ENCODE results near the gene ROR2. TPM values are rescaled to one million over a fixed set of nuclear protein-coding genes. Genes with fewer than 3 reads are reported as not detected.

ROR2 gene
- total and polyA plus RNA-seq, 5 donors from 2014 or later = 0.12 TPM; not detected in 4

DNA sequence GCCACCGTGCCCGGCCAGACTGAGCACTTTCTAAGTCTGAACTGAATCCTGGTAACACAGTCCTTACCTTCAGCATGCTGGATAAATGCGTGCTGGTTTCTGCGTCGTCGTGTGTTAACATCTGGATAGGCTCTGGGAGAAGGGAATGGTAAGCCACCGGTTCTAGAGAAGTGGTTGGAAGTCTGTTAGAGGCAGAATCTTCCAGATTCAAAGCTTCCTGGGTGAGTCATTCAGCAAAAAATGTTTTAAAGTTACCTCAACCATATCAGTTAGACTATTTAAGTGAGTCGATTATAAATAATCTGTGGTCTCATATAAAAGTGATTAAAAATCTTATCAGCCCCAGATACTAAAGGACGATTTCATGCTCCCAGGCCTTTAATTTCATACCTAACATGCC, 269.9 kb downstream of the ROR2 start:
- no peaks in the 10 kb centered on the region for H3K9me3 ChIP-seq (ENCODE audit: control insufficient read depth in 2 of 2, low read length in 2 of 2)
- no peak overlapping the region for H3K27ac Mint-ChIP-seq
- DNase-seq (no peak), ATAC-seq (ENCODE audit: low read depth in 2 of 2) (no peak)
- no peaks in the 10 kb centered on the region for H3K36me3 Mint-ChIP-seq
- H3K27ac ChIP-seq (ENCODE audit: insufficient read depth, low read length, poor library complexity, severe bottlenecking) = no peak overlapping the region
- H3K4me1 Mint-ChIP-seq = peaks cover 0 to 3% (median 0%) of the 10 kb centered on the region in 4 donors
- peaks cover 0 to 1% (median 0%) of the 10 kb centered on the region in 7 donors for H3K9me3 Mint-ChIP-seq
- H3K36me3 ChIP-seq (ENCODE audit: control insufficient read depth, insufficient read depth, low read length) = no peaks in the 10 kb centered on the region
- H3K27me3 Mint-ChIP-seq = peaks cover 20% of the 10 kb centered on the region
- no peaks in the 10 kb centered on the region for H3K27me3 ChIP-seq (ENCODE audit: control insufficient read depth, insufficient read depth, low read length)
- no peak overlapping the region for H3K4me3 ChIP-seq (ENCODE audit: low read depth, low read length)
- H3K4me1 ChIP-seq (ENCODE audit: control insufficient read depth, insufficient read depth, low read length, poor library complexity, severe bottlenecking) = peaks cover 6% of the 10 kb centered on the region
- no peak overlapping the region for H3K4me3 Mint-ChIP-seq

DNA sequence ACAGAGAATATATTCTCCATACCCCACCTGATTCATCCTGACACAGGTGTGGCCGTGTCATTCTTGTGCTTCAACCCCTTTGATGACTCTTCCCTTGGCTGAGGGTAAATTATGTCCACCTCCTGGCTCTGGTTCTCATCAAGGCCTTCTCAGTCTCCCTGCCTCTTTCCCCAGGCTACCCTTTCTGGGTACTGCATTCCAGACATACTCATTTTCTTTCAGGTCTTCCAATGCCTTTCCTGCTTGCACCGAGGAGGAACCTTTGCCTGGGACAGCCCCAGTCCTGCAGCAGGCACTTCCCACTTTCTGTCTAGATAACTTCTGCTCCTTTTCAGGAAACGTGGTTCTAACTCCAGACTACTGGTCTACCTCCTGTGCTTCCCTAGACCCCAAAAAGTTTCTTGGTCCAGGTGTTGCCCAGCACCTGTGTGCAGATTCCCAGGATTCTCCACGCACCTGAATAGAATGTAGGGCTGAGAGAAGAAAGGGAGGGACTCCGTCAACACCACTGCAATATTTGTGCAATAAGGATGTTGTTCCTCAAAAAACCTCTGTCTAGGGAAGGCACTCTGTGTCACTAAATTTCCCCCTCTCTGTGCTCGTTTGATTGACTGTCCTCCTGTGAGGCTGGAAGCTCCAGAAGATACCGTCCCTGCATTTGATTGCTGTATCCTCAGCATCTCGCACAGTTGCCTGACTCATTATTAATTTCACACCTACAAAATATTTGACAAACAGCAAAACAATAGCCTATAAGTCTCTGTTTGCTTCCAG, 271.0 kb downstream of the ROR2 start:
- Histone ChIP-seq H3K9me3 (ENCODE audit: control insufficient read depth in 2 of 2, low read length in 2 of 2) (no peaks in the 10 kb centered on the region), H3K4me1 (ENCODE audit: control insufficient read depth, insufficient read depth, low read length, poor library complexity, severe bottlenecking) (peaks cover 6% of the 10 kb centered on the region), H3K27ac (ENCODE audit: insufficient read depth, low read length, poor library complexity, severe bottlenecking) (no peak overlapping the region), H3K27me3 (ENCODE audit: control insufficient read depth, insufficient read depth, low read length) (no peaks in the 10 kb centered on the region), H3K4me3 (ENCODE audit: low read depth, low read length) (no peak overlapping the region), H3K36me3 (ENCODE audit: control insufficient read depth, insufficient read depth, low read length) (no peaks in the 10 kb centered on the region)
- peaks cover 0 to 1% (median 0%) of the 10 kb centered on the region in 7 donors for H3K9me3 Mint-ChIP-seq
- DNase-seq = no peak
- no peak overlapping the region for H3K27ac Mint-ChIP-seq
- no peak overlapping the region for H3K4me3 Mint-ChIP-seq
- H3K4me1 Mint-ChIP-seq = peaks cover 0 to 3% (median 0%) of the 10 kb centered on the region in 4 donors
- no peaks in the 10 kb centered on the region for H3K36me3 Mint-ChIP-seq
- ATAC-seq (ENCODE audit: low read depth in 2 of 2) = no peak
- peaks cover 25% of the 10 kb centered on the region for H3K27me3 Mint-ChIP-seq

DNA sequence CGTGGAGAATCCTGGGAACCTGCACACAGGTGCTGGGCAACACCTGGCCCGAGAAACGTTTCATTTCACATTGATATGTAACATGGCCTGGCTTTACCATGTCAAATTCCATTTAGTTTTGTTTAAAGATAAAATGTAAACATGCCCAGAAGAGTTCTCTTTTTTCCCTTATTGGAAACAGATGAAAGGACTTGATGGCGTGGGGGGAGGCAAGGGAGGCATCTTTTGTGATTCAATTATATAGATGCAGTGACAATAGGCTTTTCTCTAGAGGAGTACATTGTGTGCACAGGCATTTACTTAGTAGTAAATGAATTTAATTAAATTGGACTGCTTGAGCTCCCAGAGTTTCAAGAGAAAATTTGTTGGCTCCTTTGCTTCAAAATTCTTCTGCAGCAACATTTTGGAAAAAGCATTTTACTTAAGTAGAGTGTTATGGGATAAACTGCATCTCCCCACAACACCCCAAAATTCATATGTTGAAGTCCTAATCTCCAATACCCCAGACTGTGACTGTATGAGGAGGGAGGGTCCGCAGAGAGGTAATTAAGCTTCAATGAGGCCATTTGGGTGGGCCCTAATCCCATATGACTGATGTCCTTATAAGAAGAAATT, 272.1 kb downstream of the ROR2 start:
- Mint-ChIP-seq H3K27me3 (peaks cover 25% of the 10 kb centered on the region), H3K27ac (no peak overlapping the region), H3K4me1 (peaks cover 0 to 3% (median 0%) of the 10 kb centered on the region in 4 donors), H3K36me3 (no peaks in the 10 kb centered on the region), H3K9me3 (peaks cover 0 to 3% (median 0%) of the 10 kb centered on the region in 7 donors), H3K4me3 (no peak overlapping the region)
- Histone ChIP-seq H3K36me3 (ENCODE audit: control insufficient read depth, insufficient read depth, low read length) (no peaks in the 10 kb centered on the region), H3K9me3 (ENCODE audit: control insufficient read depth in 2 of 2, low read length in 2 of 2) (no peaks in the 10 kb centered on the region), H3K4me1 (ENCODE audit: control insufficient read depth, insufficient read depth, low read length, poor library complexity, severe bottlenecking) (peaks cover 6% of the 10 kb centered on the region), H3K27ac (ENCODE audit: insufficient read depth, low read length, poor library complexity, severe bottlenecking) (no peak overlapping the region), H3K4me3 (ENCODE audit: low read depth, low read length) (no peak overlapping the region), H3K27me3 (ENCODE audit: control insufficient read depth, insufficient read depth, low read length) (no peaks in the 10 kb centered on the region)
- ATAC-seq (ENCODE audit: low read depth in 2 of 2) (no peak), DNase-seq (no peak)

DNA sequence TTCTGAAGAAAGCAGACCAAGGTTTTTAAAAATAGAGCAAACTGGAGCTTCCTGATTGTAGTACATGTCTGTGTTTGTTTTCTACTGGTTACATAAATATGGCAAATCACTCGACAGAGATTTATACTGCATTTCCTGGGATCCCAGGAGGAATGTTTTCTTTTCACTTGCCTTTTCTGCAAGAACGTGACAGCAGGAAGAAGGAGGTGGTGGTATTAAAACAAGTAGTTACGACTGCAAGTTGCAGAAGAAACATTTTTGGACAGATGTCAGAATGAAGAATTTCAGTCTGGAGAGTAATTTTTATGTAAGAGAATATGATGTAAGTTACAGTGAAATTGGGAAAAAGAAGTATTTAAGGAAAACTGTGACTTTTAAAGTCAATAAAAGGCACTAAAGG, 272.7 kb downstream of the ROR2 start:
- ATAC-seq (ENCODE audit: low read depth in 2 of 2) (no peak), DNase-seq (no peak)
- H3K4me3 ChIP-seq (ENCODE audit: low read depth, low read length) = no peak overlapping the region
- Mint-ChIP-seq H3K27ac (no peak overlapping the region), H3K27me3 (peaks cover 25% of the 10 kb centered on the region), H3K4me1 (peaks cover 0 to 3% (median 0%) of the 10 kb centered on the region in 4 donors), H3K36me3 (no peaks in the 10 kb centered on the region), H3K9me3 (peaks cover 0 to 3% (median 0%) of the 10 kb centered on the region in 7 donors), H3K4me3 (no peak overlapping the region)
- no peaks in the 10 kb centered on the region for H3K9me3 ChIP-seq (ENCODE audit: control insufficient read depth in 2 of 2, low read length in 2 of 2)
- no peaks in the 10 kb centered on the region for H3K27me3 ChIP-seq (ENCODE audit: control insufficient read depth, insufficient read depth, low read length)
- peaks cover 6% of the 10 kb centered on the region for H3K4me1 ChIP-seq (ENCODE audit: control insufficient read depth, insufficient read depth, low read length, poor library complexity, severe bottlenecking)
- no peaks in the 10 kb centered on the region for H3K36me3 ChIP-seq (ENCODE audit: control insufficient read depth, insufficient read depth, low read length)
- no peak overlapping the region for H3K27ac ChIP-seq (ENCODE audit: insufficient read depth, low read length, poor library complexity, severe bottlenecking)

DNA sequence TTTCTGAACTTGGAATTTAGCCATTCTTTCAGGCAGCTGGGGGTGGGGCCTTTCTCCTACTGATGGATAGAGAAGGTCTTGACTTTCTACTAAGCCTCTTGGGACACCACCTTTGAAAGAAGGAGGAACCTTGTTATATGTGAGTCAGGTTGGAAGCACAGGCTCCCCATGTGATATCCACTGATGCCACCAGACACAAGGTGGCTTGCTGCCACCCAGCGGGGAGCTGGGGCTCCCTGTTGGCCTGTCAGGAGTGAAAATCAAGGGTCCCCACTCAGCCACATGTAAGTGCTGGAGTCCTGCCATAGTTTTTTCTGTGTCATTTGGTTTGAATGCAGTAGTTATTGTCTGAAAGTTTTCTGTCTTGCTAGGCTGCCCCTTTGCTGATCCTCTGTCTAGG, 274.0 kb downstream of the ROR2 start:
- no peaks in the 10 kb centered on the region for H3K36me3 ChIP-seq (ENCODE audit: control insufficient read depth, insufficient read depth, low read length)
- no peaks in the 10 kb centered on the region for H3K27me3 ChIP-seq (ENCODE audit: control insufficient read depth, insufficient read depth, low read length)
- Mint-ChIP-seq H3K27ac (no peak overlapping the region), H3K27me3 (peaks cover 16% of the 10 kb centered on the region), H3K4me3 (no peak overlapping the region), H3K36me3 (no peaks in the 10 kb centered on the region), H3K9me3 (peaks cover 0 to 5% (median 3%) of the 10 kb centered on the region in 7 donors), H3K4me1 (no peaks in the 10 kb centered on the region)
- no peak overlapping the region for H3K4me3 ChIP-seq (ENCODE audit: low read depth, low read length)
- H3K4me1 ChIP-seq (ENCODE audit: control insufficient read depth, insufficient read depth, low read length, poor library complexity, severe bottlenecking) = no peaks in the 10 kb centered on the region
- no peak overlapping the region for H3K27ac ChIP-seq (ENCODE audit: insufficient read depth, low read length, poor library complexity, severe bottlenecking)
- ATAC-seq (ENCODE audit: low read depth in 2 of 2) = no peak
- H3K9me3 ChIP-seq (ENCODE audit: control insufficient read depth in 2 of 2, low read length in 2 of 2) = no peaks in the 10 kb centered on the region
- DNase-seq = no peak

DNA sequence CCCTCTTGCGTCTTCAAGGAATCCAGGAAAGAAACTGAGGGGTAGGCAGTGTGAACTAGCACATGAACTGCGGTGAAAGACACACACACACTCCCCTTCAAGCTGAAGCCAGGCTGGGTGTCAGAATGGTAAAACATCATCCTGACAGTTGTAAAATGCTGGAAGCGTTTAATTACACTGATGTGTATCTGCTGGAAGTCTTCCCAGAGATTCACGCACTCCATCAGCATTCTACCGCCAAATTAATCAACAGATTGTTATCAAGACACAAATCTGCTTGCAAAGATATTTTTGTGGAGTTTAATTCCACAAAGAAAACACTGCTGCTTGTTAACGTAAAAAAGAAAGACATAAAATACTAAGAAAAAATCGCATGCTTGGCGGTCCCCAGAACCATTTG, 285.4 kb downstream of the ROR2 start:
- Mint-ChIP-seq H3K27me3 (no peaks in the 10 kb centered on the region), H3K4me1 (no peaks in the 10 kb centered on the region), H3K4me3 (no peak overlapping the region), H3K36me3 (no peaks in the 10 kb centered on the region), H3K9me3 (no peaks in the 10 kb centered on the region), H3K27ac (no peak overlapping the region)
- no peak overlapping the region for H3K4me3 ChIP-seq (ENCODE audit: low read depth, low read length)
- H3K4me1 ChIP-seq (ENCODE audit: control insufficient read depth, insufficient read depth, low read length, poor library complexity, severe bottlenecking) = no peaks in the 10 kb centered on the region
- no peaks in the 10 kb centered on the region for H3K36me3 ChIP-seq (ENCODE audit: control insufficient read depth, insufficient read depth, low read length)
- H3K9me3 ChIP-seq (ENCODE audit: control insufficient read depth in 2 of 2, low read length in 2 of 2) = no peaks in the 10 kb centered on the region
- no peaks in the 10 kb centered on the region for H3K27me3 ChIP-seq (ENCODE audit: control insufficient read depth, insufficient read depth, low read length)
- ATAC-seq (ENCODE audit: low read depth in 2 of 2) (no peak), DNase-seq (no peak)
- H3K27ac ChIP-seq (ENCODE audit: insufficient read depth, low read length, poor library complexity, severe bottlenecking) = no peak overlapping the region

DNA sequence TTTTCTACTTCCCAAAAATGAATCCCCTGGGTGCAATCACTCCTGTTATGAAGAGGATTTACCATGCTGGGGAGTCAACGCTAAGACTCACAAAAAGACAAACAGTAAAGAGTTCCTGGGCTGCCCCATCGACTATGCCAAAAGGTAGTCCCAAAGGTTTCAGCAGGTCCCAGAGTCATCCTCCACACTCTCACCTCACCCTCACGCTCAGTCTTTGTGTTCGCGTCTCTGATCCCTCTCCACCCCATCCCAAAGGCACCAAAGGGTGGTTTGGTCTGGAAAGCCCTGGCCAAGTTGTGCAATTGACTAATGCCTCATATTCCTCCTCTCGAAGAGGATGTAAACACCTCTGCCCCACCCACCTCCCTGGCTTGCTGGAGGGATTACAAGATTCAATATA, 286.2 kb downstream of the ROR2 start:
- Histone ChIP-seq H3K27me3 (ENCODE audit: control insufficient read depth, insufficient read depth, low read length) (no peaks in the 10 kb centered on the region), H3K36me3 (ENCODE audit: control insufficient read depth, insufficient read depth, low read length) (no peaks in the 10 kb centered on the region), H3K9me3 (ENCODE audit: control insufficient read depth in 2 of 2, low read length in 2 of 2) (no peaks in the 10 kb centered on the region), H3K4me3 (ENCODE audit: low read depth, low read length) (no peak overlapping the region), H3K27ac (ENCODE audit: insufficient read depth, low read length, poor library complexity, severe bottlenecking) (no peak overlapping the region), H3K4me1 (ENCODE audit: control insufficient read depth, insufficient read depth, low read length, poor library complexity, severe bottlenecking) (no peaks in the 10 kb centered on the region)
- Mint-ChIP-seq H3K9me3 (no peaks in the 10 kb centered on the region), H3K27me3 (no peaks in the 10 kb centered on the region), H3K27ac (no peak overlapping the region), H3K4me3 (no peak overlapping the region), H3K4me1 (no peaks in the 10 kb centered on the region), H3K36me3 (no peaks in the 10 kb centered on the region)
- ATAC-seq (ENCODE audit: low read depth in 2 of 2) = no peak
- DNase-seq = no peak

DNA sequence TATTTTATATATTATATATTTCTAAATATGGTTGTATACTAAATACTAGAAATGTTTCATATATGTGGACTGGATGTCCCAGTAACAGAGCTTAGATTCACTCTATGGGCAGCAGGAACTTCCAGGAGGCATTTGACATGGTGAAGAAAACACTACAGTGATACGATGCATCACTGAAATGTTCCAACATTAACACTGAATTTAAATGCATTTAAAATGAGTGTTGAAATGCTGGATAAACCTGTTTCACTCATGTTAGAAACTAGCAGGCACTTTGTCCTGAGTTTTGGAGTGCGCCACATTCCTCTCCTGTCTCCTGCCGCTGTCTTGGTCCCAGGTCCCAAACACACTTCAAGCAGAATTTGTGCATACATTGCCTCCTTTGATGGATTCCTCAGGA, 288.6 kb downstream of the ROR2 start:
- H3K4me3 ChIP-seq (ENCODE audit: low read depth, low read length) = no peak overlapping the region
- ATAC-seq (ENCODE audit: low read depth in 2 of 2) (no peak), DNase-seq (no peak)
- no peaks in the 10 kb centered on the region for H3K36me3 ChIP-seq (ENCODE audit: control insufficient read depth, insufficient read depth, low read length)
- Mint-ChIP-seq H3K27ac (no peak overlapping the region), H3K4me3 (no peak overlapping the region), H3K27me3 (peaks cover 4% of the 10 kb centered on the region), H3K4me1 (no peaks in the 10 kb centered on the region), H3K36me3 (no peaks in the 10 kb centered on the region), H3K9me3 (no peaks in the 10 kb centered on the region)
- H3K27ac ChIP-seq (ENCODE audit: insufficient read depth, low read length, poor library complexity, severe bottlenecking) = no peak overlapping the region
- no peaks in the 10 kb centered on the region for H3K9me3 ChIP-seq (ENCODE audit: control insufficient read depth in 2 of 2, low read length in 2 of 2)
- H3K4me1 ChIP-seq (ENCODE audit: control insufficient read depth, insufficient read depth, low read length, poor library complexity, severe bottlenecking) = no peaks in the 10 kb centered on the region
- H3K27me3 ChIP-seq (ENCODE audit: control insufficient read depth, insufficient read depth, low read length) = no peaks in the 10 kb centered on the region

Measured in CD4-positive, CD25-positive, alpha-beta regulatory T cell (primary cell).